GM10248 (cell line): Measurements from ENCODE around the gene ZMIZ1.

Source experiments
- CTCF ChIA-PET: fragments of 300-600 bp; sonication (Branson Sonifier 250); formaldehyde crosslinking; extraction: SDS; loops from one replicate; lab custom pipeline; 2021; ENCODE audit warnings: antibody characterized with exemption; lab: Yijun Ruan, JAX
- POLR2A ChIA-PET: fragments of 350-650 bp; sonication (Branson Sonifier 250); formaldehyde crosslinking; extraction: SDS; loops from one replicate; lab custom pipeline; 2020; ENCODE audit warnings: antibody characterized with exemption; lab: Yijun Ruan, JAX
- DNase-seq: peaks from one replicate; pipeline ENCODE4 v3.0.0; 2012; ENCODE audit errors: extremely low spot score
- CTCF ChIP-seq: IDR thresholded peaks from 2 replicates; pipeline ENCODE4 v1.5.1; 2012; ENCODE audit warnings: mild to moderate bottlenecking, low read depth; ENCODE audit errors: extremely low read depth, missing control alignments, control extremely low read depth

ZMIZ1 gene

DNA sequence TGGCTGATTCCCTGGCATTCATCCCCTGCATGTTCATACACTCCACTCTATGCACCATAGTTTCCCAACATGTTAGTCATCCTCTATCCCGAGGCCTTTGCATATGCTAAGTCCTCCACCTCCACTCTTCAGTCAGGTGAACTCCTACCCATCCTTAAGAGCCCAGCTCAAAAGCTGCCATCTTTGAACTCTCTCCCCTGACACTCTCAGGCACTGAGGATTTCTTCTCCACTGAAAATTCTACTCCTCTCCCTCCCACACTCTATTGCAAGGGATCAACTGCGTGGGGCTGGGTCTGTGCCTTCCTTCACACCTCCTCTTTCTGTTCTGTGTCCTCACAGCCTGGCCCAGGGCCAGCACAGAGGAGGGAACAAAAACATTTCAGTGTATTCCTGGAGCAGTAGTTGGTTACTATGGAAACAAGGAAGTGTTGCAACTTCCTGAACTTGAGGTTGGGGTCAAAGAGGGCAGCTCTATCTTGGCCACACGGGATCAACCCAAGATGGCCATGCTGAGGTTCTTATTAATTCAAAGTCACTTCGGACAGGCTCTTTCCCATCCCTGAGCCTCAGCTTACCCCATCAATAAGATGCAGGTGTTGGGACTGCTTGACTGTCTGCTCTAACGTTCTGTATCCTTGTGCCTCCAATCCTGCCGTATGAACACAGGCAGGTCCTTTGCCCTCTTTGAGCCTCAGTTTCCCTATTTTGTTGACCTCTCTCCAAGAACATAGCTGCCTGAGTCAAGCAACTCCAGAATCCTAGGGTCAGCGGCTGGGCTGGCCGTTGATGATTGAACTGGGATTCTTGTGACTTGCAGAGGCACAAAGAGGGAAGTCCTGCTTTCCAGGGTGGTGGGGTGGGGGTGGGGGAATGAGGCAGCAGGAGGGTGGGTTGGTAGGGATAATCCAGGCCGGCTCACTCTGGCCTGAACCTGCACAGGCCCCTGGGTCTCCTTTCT, 15.5 kb downstream of the ZMIZ1 start:
- DNase-seq: no peak
- TF ChIP-seq CTCF: no peak
- CTCF ChIA-PET: interaction anchor here (0.9 to 1.7 kb wide), 4 partner anchors 9 to 56 kb away, joined by 3 to 5 read pairs (median 3); partner anchors contain the start of gene ZMIZ1
- POLR2A ChIA-PET: no interaction called here

GRCh38 chr10:79084972-79085597, 16.3 kb downstream of the ZMIZ1 start:
- POLR2A ChIA-PET: no interaction called here
- DNase-seq: no peak
- TF ChIP-seq CTCF: no peak
- CTCF ChIA-PET: interaction anchor here (1.2 to 1.7 kb wide), 2 partner anchors 9 to 55 kb away, joined by 3 to 5 read pairs; no protein-coding TSS in a partner anchor

DNA sequence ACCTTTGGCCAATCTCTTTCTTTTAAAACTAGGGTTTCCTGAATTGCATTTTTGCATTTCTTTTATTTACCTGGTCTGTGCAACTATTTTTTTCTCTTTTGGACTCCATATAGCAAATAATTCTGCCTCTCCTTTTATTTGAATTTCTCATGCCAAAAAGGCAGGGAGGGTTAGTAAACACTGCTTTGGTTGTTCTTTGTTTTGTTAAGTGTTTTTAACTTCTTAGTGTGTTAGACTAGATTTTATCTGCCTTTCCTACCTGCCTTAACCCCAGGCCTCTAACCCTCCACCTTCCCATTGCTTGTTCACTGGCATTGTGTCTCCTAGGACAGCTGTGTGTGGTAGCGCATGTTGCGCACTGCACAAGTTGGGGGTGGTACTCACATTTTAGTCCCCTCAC, 18.1 kb downstream of the ZMIZ1 start:
- DNase-seq: no peak
- POLR2A ChIA-PET: no interaction called here
- CTCF ChIA-PET: interaction anchor here (0.9 kb wide), 1 partner anchor 12 kb away, joined by 4 read pairs; no protein-coding TSS in a partner anchor
- TF ChIP-seq CTCF: no peak

- no peak for TF ChIP-seq CTCF
- ChIA-PET CTCF (interaction anchor here (0.6 to 1.7 kb wide), 3 partner anchors 11 to 107 kb away, joined by 3 to 6 read pairs (median 4); no protein-coding TSS in a partner anchor), POLR2A (no interaction called here)
- DNase-seq: no peak
Measured at GRCh38 chr10:79087721-79088120, 19.0 kb downstream of the ZMIZ1 start.

- ChIA-PET CTCF (interaction anchor here (0.6 to 1.7 kb wide), 2 partner anchors 10 to 107 kb away, joined by 3 to 6 read pairs; no protein-coding TSS in a partner anchor), POLR2A (interaction anchor here (0.5 kb wide), 1 partner anchor 495 kb away, joined by 9 read pairs; no protein-coding TSS in a partner anchor)
- DNase-seq: no peak
- no peak for TF ChIP-seq CTCF
Measured at GRCh38 chr10:79088176-79088575, 19.4 kb downstream of the ZMIZ1 start.

DNA sequence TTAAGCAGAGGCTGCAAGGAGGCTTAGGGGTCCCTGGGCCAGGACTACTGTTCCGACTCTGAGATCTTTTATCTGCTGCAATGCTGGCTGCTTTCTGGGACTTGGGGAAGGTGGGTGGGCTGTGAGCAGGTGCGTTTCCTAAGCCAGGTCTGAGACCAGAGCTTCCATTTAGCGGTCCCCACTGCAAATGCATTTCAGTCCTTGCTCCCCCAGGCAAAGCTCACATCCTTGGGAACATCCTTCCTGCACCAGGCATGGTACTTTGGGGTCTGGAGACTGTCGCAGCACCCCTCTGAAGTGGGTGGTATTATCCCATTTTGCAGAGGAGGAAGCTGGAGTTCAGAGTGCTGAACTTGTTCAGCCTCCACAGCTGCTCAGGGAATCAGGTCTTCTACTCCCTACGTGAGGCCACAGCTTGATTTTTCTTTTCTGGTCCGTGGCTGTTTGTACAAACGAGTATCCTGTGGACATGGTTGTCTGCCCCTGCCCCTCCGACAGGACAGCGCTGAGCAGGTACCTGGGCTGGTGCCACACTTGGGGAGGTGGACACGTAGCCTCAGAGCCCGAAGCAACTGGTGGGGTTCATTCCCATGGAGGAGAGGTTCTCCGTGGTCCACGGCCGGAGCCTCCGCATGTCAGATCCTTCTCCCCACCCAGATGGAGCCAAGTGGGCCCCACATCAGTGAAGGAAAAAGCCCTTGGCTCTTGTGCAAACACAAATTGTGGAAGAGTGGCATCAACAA, 20.0 kb downstream of the ZMIZ1 start:
- DNase-seq: no peak
- ChIA-PET CTCF (interaction anchor here (0.6 to 1.7 kb wide), 2 partner anchors 9 to 13 kb away, joined by 3 to 6 read pairs; no protein-coding TSS in a partner anchor), POLR2A (interaction anchor here (0.5 kb wide), 1 partner anchor 496 kb away, joined by 9 read pairs; no protein-coding TSS in a partner anchor)
- TF ChIP-seq CTCF: no peak
